T-helper 1 cell treated with Interleukin-12 subunit alpha and Interleukin-12 subunit beta and Interleukin-4 antibody, amounts not matched to agents 30 μg/mL and 1 μg/mL, for 36 hours (primary cell): ENCODE results near the gene ARHGAP26.
A peak's percentile ranks its signal among the peaks of the same experiment; 100 is the strongest.

Source experiments
- H3K27ac Mint-ChIP-seq: one replicate; pipeline ENCODE4 v1.8.0; 2021; ENCODE audit warnings: mild to moderate bottlenecking, mixed read lengths
- H3K27me3 Mint-ChIP-seq: one replicate; pipeline ENCODE4 v1.8.0; 2021; ENCODE audit warnings: low read depth, mixed read lengths
- H3K36me3 Mint-ChIP-seq: one replicate; pipeline ENCODE4 v1.8.0; 2021; ENCODE audit warnings: low read depth, mixed read lengths
- H3K4me1 Mint-ChIP-seq: one replicate; pipeline ENCODE4 v1.8.0; 2021; ENCODE audit warnings: low read depth, mixed read lengths
- H3K4me3 Mint-ChIP-seq: one replicate; pipeline ENCODE4 v1.8.0; 2021; ENCODE audit warnings: mild to moderate bottlenecking, moderate library complexity, mixed read lengths
- H3K9me3 Mint-ChIP-seq: one replicate; pipeline ENCODE4 v1.8.0; 2021; ENCODE audit warnings: mixed read lengths

ARHGAP26 gene

DNA sequence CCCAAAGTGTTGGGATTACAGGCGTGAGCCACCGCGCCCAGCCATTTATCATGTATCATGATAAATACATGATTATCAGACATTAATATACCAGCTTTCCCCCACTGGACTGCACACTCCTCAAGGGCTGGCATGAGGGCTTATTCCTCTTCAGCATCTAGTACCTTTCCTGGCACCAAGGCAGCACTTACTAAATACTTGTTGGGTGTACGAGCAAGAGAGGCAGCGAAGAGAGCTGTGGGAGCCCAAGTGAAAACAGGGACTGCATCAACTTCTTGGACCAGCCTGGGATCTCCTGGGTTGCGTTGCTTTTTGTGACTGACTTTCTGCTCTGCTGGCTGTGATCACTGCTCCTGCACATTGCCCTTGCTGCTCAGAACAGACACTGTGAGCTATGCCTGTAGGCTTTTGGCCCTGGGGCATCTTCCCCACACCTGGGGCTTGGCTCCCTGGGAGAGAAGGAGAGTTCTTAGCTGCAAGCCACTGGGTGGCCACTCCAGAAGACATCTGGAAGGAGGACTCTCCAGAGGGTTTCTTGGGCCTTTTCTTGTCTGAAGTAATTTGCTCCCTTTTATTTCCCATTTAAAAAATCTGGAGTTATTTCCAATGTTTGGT, 409.1 kb downstream of the ARHGAP26 start:
- Mint-ChIP-seq H3K27ac (no peak overlapping the region), H3K4me1 (peaks cover 42% of the 10 kb centered on the region), H3K4me3 (no peak overlapping the region), H3K9me3 (peaks cover 11% of the 10 kb centered on the region), H3K27me3 (no peaks in the 10 kb centered on the region), H3K36me3 (peaks cover 20% of the 10 kb centered on the region)

DNA sequence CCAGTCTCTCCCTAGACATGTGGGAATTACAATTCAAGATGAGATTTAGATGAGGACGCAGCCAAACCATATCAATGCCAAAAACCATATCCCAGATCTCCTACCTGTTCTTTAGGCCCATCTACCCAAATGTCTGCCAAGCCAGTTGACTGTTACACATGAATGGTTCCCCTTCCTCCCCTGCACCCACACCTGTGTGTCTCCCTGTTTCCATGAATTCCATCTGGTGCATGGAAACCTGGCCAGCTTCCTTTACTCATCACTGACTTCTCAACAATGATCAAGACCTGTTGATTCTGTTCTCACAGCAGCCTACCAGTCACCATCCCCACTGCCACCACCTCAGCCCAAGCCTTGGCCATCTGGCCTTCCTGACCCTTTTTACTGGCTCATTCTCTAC, 410.6 kb downstream of the ARHGAP26 start:
- Mint-ChIP-seq H3K4me1 (peaks cover 46% of the 10 kb centered on the region), H3K27ac (no peak overlapping the region), H3K36me3 (peaks cover 18% of the 10 kb centered on the region), H3K9me3 (peaks cover 11% of the 10 kb centered on the region), H3K27me3 (no peaks in the 10 kb centered on the region), H3K4me3 (no peak overlapping the region)

DNA sequence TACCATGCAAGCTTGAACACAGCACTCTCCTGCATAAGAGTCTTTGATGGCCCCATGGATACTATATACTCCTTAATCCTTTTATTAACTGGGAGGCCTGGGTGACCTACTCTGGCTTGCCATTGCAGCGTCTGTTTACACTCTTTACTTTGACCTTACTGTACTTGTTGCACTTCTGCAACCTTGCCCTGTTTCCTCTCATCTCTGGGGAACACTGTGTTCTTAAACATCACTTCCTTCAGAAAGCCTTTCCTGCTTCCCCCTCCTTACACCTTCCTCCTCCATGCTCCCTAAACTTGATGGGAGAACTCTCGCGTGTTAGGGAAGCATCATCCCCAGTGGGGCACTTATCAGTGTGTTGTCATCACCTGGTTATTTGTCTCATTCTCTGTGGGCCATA, 411.0 kb downstream of the ARHGAP26 start:
- Mint-ChIP-seq H3K27ac (no peak overlapping the region), H3K4me1 (peaks cover 47% of the 10 kb centered on the region), H3K36me3 (peaks cover 18% of the 10 kb centered on the region), H3K27me3 (no peaks in the 10 kb centered on the region), H3K9me3 (peaks cover 11% of the 10 kb centered on the region), H3K4me3 (no peak overlapping the region)

DNA sequence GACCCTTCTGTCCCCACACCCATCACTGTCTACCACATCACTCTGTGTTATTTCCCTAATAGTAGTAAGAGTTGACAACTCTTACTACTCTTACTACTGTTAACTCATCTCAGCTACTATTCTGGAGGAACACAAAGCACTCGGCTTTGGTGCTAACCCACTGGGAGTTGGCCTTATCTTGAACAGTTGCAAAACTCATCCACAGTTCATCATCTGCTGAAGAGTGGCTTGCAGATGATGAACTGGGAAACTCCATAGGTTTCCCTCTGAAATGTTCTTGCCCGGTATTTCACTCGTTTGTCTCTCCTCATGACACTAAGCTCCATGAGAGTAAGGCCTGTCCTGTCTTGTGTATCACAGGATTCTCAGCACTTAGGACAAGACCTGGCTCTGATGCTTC, 411.9 kb downstream of the ARHGAP26 start:
- Mint-ChIP-seq H3K9me3 (peaks cover 11% of the 10 kb centered on the region), H3K4me3 (no peak overlapping the region), H3K4me1 (peaks cover 56% of the 10 kb centered on the region), H3K27me3 (no peaks in the 10 kb centered on the region), H3K36me3 (peaks cover 18% of the 10 kb centered on the region), H3K27ac (peak overlapping the region; percentile 91)

DNA sequence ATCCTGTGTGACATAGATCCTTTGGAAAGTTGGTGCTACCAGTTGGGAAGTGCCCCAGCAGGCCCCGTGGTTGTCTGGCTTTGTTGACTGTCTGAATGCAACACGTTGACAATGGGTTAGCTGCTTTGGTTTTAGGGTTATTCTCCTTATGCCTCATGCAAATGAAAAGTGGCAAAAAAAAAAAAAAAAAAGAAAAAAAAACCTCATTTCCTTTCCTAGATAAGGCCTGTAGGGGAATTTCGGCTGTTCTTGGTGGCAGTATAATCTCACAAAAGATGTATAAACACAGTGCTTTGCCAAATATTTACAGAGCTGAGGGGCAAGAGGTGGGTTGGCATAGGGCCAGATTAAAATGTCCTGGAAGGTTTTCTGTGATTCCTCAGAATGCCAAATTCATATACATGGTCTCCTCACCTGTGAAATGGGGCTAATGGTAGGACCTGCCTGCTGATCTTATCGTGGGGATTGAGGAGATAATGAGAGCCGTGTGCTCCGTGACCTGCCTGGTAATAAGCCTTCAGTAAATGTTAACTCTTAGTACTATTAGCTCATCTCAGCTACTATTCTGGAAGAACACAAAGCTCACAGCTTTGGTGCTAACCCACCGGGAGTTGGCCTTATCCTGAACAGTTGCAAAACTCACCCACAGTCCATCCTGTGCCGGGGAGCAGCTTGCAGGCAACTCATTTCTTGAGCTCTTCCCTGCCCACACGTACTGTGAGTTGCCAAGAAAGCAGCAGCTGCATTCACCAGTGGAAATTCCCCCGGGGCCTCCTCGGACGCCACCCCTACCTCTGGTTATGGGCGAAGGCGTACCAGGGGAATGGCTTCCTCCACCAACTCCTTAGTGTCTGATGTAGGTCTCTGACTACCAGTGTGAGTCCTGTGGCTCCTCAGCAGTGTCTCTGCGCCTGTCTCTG, 413.0 kb downstream of the ARHGAP26 start:
- Mint-ChIP-seq H3K36me3 (peaks cover 18% of the 10 kb centered on the region), H3K27ac (peak overlapping the region; percentile 91), H3K27me3 (no peaks in the 10 kb centered on the region), H3K4me1 (peaks cover 66% of the 10 kb centered on the region), H3K4me3 (peak overlapping the region; percentile 61), H3K9me3 (peaks cover 11% of the 10 kb centered on the region)

DNA sequence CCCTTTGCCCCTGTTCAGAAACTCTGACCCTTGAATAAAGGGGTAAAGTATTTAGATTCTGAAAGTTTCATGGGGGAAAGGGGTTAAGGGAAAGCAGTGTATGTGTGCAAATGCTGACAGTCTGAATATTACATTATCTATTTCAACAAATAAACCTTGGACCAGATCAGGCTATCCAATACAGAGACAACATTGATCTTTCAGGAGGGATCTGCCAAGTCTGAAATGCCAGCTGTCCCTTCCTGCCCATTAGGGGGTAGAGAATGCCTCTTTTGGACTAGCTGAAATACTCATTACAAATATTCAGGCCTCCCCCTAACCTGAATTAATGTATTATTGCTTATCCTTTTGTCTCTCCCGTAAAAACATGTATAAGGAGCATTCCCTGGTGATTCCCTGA, 413.8 kb downstream of the ARHGAP26 start:
- H3K9me3 Mint-ChIP-seq = peaks cover 11% of the 10 kb centered on the region
- H3K36me3 Mint-ChIP-seq = peaks cover 18% of the 10 kb centered on the region
- H3K27ac Mint-ChIP-seq = peak overlapping the region; percentile 91
- H3K4me3 Mint-ChIP-seq = peak overlapping the region; percentile 61
- no peaks in the 10 kb centered on the region for H3K27me3 Mint-ChIP-seq
- H3K4me1 Mint-ChIP-seq = peaks cover 74% of the 10 kb centered on the region

DNA sequence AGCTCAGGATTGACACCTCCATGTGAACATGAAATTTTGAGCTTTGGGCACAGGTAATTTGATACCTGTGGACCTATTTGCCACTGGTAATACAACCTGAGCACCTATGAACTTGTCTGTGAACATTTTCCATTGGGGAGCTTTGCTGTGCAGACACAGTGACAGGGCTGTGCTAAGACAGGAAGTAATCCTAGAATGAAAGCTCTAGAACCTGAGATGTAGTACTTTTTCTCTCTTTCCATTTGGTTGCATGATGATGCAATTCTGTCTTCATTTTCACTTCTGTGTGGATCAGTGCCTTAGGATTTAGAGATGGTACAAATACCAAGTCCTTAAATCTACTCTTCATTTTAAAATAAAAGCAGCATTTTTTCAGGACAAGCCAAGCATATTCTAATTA, 416.4 kb downstream of the ARHGAP26 start:
- Mint-ChIP-seq H3K4me1 (peaks cover 67% of the 10 kb centered on the region), H3K4me3 (no peak overlapping the region), H3K27ac (peak overlapping the region; percentile 50), H3K9me3 (peaks cover 19% of the 10 kb centered on the region), H3K27me3 (no peaks in the 10 kb centered on the region), H3K36me3 (peaks cover 19% of the 10 kb centered on the region)

DNA sequence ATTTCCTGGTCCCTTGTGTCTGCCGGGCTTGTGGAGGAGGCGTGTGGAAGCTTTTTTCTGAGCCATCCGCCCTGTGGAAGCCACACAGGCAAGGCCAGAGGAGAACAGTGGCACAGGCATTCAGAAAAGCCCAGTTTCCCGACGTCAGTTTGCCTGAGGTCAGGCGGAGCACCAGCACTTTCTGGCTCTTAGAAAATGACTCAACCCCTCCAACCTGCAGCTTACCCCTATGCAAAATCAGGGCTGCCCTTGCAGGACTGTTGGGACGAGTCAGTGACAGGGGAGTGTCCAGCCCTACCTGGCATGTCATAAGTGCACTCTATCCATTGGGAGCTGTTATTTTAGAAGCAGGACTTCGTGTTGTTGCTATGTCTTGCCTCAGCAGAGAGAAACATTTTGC, 417.3 kb downstream of the ARHGAP26 start:
- H3K27ac Mint-ChIP-seq = peak overlapping the region; percentile 21
- peaks cover 60% of the 10 kb centered on the region for H3K4me1 Mint-ChIP-seq
- no peak overlapping the region for H3K4me3 Mint-ChIP-seq
- H3K27me3 Mint-ChIP-seq = no peaks in the 10 kb centered on the region
- peaks cover 20% of the 10 kb centered on the region for H3K9me3 Mint-ChIP-seq
- H3K36me3 Mint-ChIP-seq = peaks cover 16% of the 10 kb centered on the region

DNA sequence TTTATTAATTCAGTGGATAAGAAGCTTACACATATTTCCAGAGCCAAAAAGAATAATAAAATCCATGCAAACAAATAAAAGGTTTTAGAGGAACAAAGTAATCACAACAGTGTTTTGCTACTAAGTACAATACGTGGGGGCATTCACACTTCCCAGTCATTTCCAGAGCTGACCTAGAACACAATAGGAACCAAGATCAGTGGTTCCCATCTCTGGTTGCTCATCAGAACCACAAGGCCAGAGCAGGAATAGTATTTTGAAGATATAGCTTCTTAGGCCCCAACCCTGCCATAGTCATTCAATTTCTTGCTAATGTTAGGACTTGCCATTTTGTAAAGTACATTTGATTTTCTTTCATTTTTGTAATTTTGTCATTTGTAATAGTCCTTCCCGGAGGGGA, 417.9 kb downstream of the ARHGAP26 start:
- Mint-ChIP-seq H3K27ac (peak overlapping the region; percentile 21), H3K9me3 (peaks cover 17% of the 10 kb centered on the region), H3K36me3 (peaks cover 13% of the 10 kb centered on the region), H3K4me1 (peaks cover 54% of the 10 kb centered on the region), H3K4me3 (no peak overlapping the region), H3K27me3 (no peaks in the 10 kb centered on the region)

DNA sequence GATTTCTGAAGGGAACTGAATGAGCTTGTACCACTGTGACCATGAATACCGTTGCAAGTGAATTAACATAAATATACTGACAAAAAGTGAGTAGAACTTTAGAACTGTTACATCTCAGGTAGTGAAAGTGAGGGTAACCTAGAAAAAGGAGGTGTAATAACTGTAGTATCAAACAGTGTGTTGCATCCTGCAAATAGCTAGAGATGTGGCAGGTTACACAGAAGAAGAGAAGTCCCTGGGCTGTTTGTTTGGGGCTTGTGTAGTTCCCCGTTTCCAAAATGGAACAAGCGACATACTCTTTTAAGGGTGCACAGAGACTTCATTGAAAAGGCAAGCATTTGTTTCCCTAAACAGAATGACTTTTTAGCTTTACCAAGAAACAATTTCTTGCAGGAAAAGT, 418.5 kb downstream of the ARHGAP26 start:
- Mint-ChIP-seq H3K27me3 (no peaks in the 10 kb centered on the region), H3K4me1 (peaks cover 48% of the 10 kb centered on the region), H3K9me3 (peaks cover 17% of the 10 kb centered on the region), H3K4me3 (no peak overlapping the region), H3K27ac (no peak overlapping the region), H3K36me3 (peaks cover 13% of the 10 kb centered on the region)

DNA sequence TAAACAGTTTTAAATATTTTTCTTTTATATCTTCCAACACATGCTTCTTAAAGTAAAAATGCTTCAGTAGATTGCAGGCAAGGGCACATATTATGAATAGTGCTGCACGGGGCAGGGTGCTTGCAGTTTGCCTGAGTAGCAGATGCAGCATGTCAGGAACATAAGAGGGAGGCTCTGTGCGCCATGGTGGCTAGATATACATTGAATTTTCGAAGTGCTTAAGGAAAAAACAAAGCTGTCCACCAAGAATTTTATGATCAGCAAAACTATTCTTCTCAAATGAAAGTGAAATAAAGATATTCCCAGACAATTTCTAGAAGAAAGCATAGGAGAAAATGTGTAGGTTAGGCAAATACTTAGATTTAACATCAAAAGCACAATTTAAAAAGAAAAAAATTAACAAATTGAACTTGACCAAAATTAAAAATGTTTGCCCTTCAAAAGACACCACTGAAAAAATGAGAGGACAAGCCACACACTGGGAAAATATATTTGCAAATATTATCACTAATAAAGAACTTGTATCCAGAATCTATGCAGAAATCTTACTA, 420.2 kb downstream of the ARHGAP26 start:
- Mint-ChIP-seq H3K27me3 (no peaks in the 10 kb centered on the region), H3K4me3 (no peak overlapping the region), H3K9me3 (peaks cover 17% of the 10 kb centered on the region), H3K36me3 (peaks cover 17% of the 10 kb centered on the region), H3K27ac (no peak overlapping the region), H3K4me1 (peaks cover 38% of the 10 kb centered on the region)

DNA sequence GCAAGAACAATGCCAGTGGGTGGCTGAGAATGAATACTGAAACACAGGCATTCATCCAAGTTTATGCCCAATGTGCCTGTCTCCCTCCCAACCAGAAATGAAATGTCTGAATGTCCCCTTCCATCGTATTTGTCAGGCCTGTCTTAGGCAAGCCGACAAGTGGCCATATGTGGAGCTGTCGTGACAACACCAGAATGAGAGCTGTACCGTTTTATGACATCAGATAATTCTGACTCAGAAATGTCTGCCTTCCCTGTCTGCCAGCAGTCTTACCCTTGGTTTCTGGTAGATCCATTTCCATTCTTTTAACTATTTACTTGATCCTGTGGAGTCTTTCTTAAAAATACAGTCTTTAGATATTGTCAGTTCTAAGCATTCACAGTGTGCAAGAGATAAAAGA, 421.5 kb downstream of the ARHGAP26 start:
- Mint-ChIP-seq H3K4me3 (no peak overlapping the region), H3K9me3 (peaks cover 17% of the 10 kb centered on the region), H3K27me3 (no peaks in the 10 kb centered on the region), H3K4me1 (peaks cover 29% of the 10 kb centered on the region), H3K27ac (no peak overlapping the region), H3K36me3 (peaks cover 17% of the 10 kb centered on the region)

DNA sequence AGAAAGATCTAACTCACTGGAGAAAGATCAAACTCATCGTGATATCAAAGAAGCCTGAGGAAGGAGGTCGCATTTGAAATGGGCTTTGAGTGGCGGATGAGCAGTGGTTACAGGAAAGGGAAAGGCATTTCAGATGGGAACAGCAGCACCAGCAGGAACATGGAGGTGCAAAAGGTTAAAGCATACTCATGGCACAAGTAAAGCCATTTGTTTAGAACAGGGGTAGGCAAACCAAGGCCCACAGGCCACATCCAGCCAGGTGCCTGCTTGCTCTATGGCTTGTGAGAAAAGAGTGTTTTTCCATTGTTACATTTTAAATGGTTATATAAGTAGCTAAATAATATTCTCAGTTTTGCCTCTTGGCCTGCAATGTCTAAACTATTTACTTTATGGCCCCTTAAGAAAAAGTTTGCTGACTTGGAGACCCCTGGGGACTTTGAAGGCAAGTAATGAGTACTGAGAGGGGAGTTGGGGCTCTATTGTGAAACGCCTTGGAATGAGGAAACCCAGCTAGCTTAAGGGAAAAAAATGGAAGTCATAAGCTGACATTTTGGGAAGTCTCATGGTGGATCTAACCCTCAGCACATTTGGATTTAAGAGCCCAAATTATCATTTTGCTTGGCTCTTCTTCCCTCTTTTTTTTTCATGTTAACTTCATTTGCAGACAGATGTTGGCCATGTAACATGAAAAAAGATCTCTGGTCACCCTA, 422.2 kb downstream of the ARHGAP26 start:
- Mint-ChIP-seq H3K27ac (no peak overlapping the region), H3K4me1 (peaks cover 27% of the 10 kb centered on the region), H3K27me3 (no peaks in the 10 kb centered on the region), H3K9me3 (peaks cover 21% of the 10 kb centered on the region), H3K4me3 (no peak overlapping the region), H3K36me3 (peaks cover 21% of the 10 kb centered on the region)

DNA sequence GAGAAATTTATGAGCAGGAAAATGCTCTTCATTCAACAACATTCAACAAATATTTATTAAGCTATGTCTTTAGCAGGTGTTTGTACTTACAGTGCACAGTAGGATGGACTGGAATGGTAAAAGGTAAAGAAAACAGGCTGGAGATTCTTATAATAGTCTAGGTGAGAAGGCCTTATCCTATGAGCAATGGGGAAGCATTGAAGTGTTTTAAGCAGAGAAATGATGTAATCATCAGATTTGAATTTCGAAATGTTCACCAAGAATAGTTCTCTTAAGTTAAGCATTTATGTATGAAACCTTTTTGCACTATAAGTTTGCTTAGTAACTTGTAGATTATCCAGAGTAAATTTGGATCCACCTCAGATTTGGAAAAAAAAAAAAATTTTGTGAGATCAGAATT, 424.0 kb downstream of the ARHGAP26 start:
- Mint-ChIP-seq H3K27ac (no peak overlapping the region), H3K4me1 (peaks cover 16% of the 10 kb centered on the region), H3K4me3 (no peak overlapping the region), H3K9me3 (peaks cover 32% of the 10 kb centered on the region), H3K27me3 (no peaks in the 10 kb centered on the region), H3K36me3 (peaks cover 27% of the 10 kb centered on the region)
